OCI-LY7 (cell line): ENCODE results near the gene RXFP1. TPM values are rescaled to one million over a fixed set of nuclear protein-coding genes. Genes with fewer than 3 reads are reported as not detected.

Experiments
- BruUV-seq: library from RNA; stranded (reverse); fragments of 400-500 nt; replicated peaks from 2 replicates; lab custom pipeline; 2021; lab: Mats Ljungman, UMichigan
- CTCF ChIA-PET: fragments of 300-600 bp; sonication (Branson Sonifier 250); formaldehyde crosslinking; loops from one replicate; lab custom pipeline; 2022; ENCODE audit warnings: antibody characterized with exemption; ENCODE audit not compliant: unreplicated experiment; lab: Charles Lee
- POLR2A ChIA-PET: fragments of 300-600 bp; sonication (Branson Sonifier 250); formaldehyde crosslinking; loops from one replicate; lab custom pipeline; 2022; ENCODE audit warnings: antibody characterized with exemption; lab: Charles Lee
- DNase-seq: peaks from one replicate; pipeline ENCODE4 v3.0.0-alpha.2; 2015; ENCODE audit warnings: low spot score
- H2AFZ ChIP-seq: fragments of 200-600 bp; sonication (generic), shearing (Covaris generic); 2 replicates; pipeline ENCODE4 v1.6.1; 2014; ENCODE audit warnings: mild to moderate bottlenecking, antibody characterized with exemption, low read length, moderate library complexity
- H3K27ac ChIP-seq: fragments of 200-600 bp; sonication (generic); 2 replicates; pipeline ENCODE4 v1.5.1; 2014; ENCODE audit warnings: mixed run types, low read depth, mild to moderate bottlenecking, moderate library complexity, low read length, inconsistent platforms; ENCODE audit not compliant: poor library complexity, severe bottlenecking
- H3K36me3 ChIP-seq: fragments of 200-600 bp; sonication (generic); 2 replicates; pipeline ENCODE4 v1.6.1; 2014; ENCODE audit warnings: mild to moderate bottlenecking, antibody characterized with exemption, low read length, moderate library complexity, mixed read lengths; ENCODE audit not compliant: insufficient read depth
- H3K4me1 ChIP-seq: fragments of 200-600 bp; sonication (generic); 2 replicates; pipeline ENCODE4 v1.5.1; 2014; ENCODE audit warnings: mild to moderate bottlenecking, low read length; ENCODE audit not compliant: insufficient read depth, poor library complexity, severe bottlenecking
- H3K4me2 ChIP-seq: fragments of 200-600 bp; sonication (generic); 2 replicates; pipeline ENCODE4 v1.6.1; 2014; ENCODE audit warnings: mild to moderate bottlenecking, low read length
- H3K4me3 ChIP-seq: fragments of 200-600 bp; sonication (generic); 2 replicates; pipeline ENCODE4 v1.5.1; 2014; ENCODE audit warnings: mild to moderate bottlenecking, low read depth, low read length; ENCODE audit not compliant: poor library complexity, severe bottlenecking
- H3K79me2 ChIP-seq: fragments of 200-600 bp; sonication (generic); 2 replicates; pipeline ENCODE4 v1.6.1; 2016; ENCODE audit warnings: low read depth, mild to moderate bottlenecking, low read length, moderate library complexity, mixed read lengths; ENCODE audit not compliant: insufficient read depth
- H3K9me2 ChIP-seq: fragments of 200-600 bp; sonication (generic); 2 replicates; pipeline ENCODE4 v1.6.1; 2016; ENCODE audit warnings: mild to moderate bottlenecking, low read length, mixed read lengths; ENCODE audit not compliant: insufficient read depth
- H3K9me3 ChIP-seq: fragments of 200-600 bp; sonication (generic); 2 replicates; pipeline ENCODE4 v1.6.1; 2014; ENCODE audit warnings: mild to moderate bottlenecking, mixed run types, low read length, mixed read lengths
- H4K20me1 ChIP-seq: fragments of 200-600 bp; sonication (generic); 2 replicates; pipeline ENCODE4 v1.6.1; 2014; ENCODE audit warnings: mild to moderate bottlenecking, antibody characterized with exemption, low read length, moderate library complexity, mixed read lengths; ENCODE audit not compliant: insufficient read depth
- EZH2phosphoT487 ChIP-seq: fragments of 200-600 bp; sonication (generic); IDR thresholded peaks from 2 replicates; pipeline ENCODE4 v1.6.1; 2018; ENCODE audit warnings: low read depth, borderline replicate concordance, mild to moderate bottlenecking, mixed run types, antibody characterized with exemption, low read length, moderate library complexity, mixed read lengths
- intact Hi-C: fragments of 100-400 bp; cut with micrococcal nuclease; formaldehyde crosslinking; loops from one replicate; pipeline ENCODE4 v1.10.0; 2022; ENCODE audit not compliant: unreplicated experiment
- total RNA-seq, 2 experiments: library from RNA; depleted of rRNA in 1 of 2; stranded (reverse); fragments of >200 nt in 1 of 2; shearing (Covaris generic) in 1 of 2; gene quantifications; 2 replicates each; pipeline ENCODE4 v1.2.3, GENCODE V29; 2014 to 2022
- TF ChIP-seq, protein P1 (sequence below): fragments of 200-600 bp; sonication (generic); conservative IDR thresholded peaks from 2 replicates; pipeline ENCODE4 v1.5.1; 2014; ENCODE audit warnings: mild to moderate bottlenecking, antibody characterized with exemption, low read length, moderate library complexity, mixed read lengths

The RXFP1 gene
- total RNA-seq, 2 experiments from 2014 or later = not detected

DNA sequence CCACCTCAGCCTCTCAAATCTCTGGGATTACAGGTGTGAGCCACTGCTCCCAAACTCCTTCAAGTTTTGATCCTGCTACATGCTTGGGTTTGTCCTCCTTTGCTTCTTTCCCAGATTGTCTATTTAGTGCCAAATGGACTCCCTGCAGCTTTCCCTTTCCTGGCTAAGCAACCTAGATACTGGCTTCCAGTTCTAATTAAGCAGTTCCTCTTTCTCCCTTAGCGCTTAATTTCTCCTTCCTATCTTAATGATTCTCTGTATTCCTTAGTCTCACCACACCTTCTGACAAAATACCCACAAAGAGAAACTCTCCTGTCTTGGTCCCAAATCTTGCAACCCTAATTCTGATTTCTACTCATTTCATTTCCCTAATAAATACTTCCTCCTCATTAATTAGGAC, 7.8 kb downstream of the RXFP1 start:
- no peaks in the 10 kb centered on the region for H3K9me3 ChIP-seq
- no peaks in the 10 kb centered on the region for H3K9me2 ChIP-seq
- no peaks in the 10 kb centered on the region for H3K79me2 ChIP-seq
- no peaks in the 10 kb centered on the region for H3K4me1 ChIP-seq
- H3K4me2 ChIP-seq = no peak overlapping the region
- H3K27ac ChIP-seq = no peak overlapping the region
- no peaks in the 10 kb centered on the region for H4K20me1 ChIP-seq
- ChIA-PET POLR2A (no interaction called here), CTCF (no interaction called here)
- intact Hi-C loops = no loop called here
- no peak for TF ChIP-seq EZH2phosphoT487
- TF ChIP-seq, protein P1, sequence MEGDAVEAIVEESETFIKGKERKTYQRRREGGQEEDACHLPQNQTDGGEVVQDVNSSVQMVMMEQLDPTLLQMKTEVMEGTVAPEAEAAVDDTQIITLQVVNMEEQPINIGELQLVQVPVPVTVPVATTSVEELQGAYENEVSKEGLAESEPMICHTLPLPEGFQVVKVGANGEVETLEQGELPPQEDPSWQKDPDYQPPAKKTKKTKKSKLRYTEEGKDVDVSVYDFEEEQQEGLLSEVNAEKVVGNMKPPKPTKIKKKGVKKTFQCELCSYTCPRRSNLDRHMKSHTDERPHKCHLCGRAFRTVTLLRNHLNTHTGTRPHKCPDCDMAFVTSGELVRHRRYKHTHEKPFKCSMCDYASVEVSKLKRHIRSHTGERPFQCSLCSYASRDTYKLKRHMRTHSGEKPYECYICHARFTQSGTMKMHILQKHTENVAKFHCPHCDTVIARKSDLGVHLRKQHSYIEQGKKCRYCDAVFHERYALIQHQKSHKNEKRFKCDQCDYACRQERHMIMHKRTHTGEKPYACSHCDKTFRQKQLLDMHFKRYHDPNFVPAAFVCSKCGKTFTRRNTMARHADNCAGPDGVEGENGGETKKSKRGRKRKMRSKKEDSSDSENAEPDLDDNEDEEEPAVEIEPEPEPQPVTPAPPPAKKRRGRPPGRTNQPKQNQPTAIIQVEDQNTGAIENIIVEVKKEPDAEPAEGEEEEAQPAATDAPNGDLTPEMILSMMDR = no peak
- no peak overlapping the region for H2AFZ ChIP-seq
- no peak for DNase-seq
- no peaks in the 10 kb centered on the region for H3K36me3 ChIP-seq
- H3K4me3 ChIP-seq = no peak overlapping the region
- no TSS peak for BruUV-seq

DNA sequence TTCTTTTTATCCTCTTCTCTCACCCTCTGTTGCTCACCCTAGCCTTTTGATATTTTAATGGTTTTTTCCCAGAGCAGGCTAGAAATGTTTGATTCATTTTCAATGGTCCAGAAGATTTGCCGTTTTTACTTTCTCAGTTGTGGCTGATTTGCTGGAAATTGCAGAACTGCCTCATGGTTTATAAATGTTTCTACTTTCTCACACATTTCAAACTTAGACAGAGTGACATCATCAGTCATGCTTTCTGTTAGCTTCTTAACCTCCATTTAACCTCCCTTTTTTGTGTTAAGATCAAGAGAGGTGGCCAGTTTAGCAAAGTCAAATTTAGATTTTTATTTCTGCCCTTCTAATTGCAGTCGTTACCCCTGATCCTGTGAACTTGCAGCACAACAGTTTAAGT, 8.7 kb downstream of the RXFP1 start:
- Histone ChIP-seq H3K36me3 (no peaks in the 10 kb centered on the region), H4K20me1 (no peaks in the 10 kb centered on the region), H3K9me2 (no peaks in the 10 kb centered on the region), H3K9me3 (no peaks in the 10 kb centered on the region), H3K4me2 (no peak overlapping the region), H3K4me3 (no peak overlapping the region), H3K4me1 (no peaks in the 10 kb centered on the region), H3K79me2 (no peaks in the 10 kb centered on the region), H2AFZ (no peak overlapping the region), H3K27ac (no peak overlapping the region)
- TF ChIP-seq, protein P1 = no peak
- TF ChIP-seq EZH2phosphoT487 = no peak
- intact Hi-C loops = no loop called here
- no TSS peak for BruUV-seq
- ChIA-PET POLR2A (no interaction called here), CTCF (no interaction called here)
- no peak for DNase-seq

DNA sequence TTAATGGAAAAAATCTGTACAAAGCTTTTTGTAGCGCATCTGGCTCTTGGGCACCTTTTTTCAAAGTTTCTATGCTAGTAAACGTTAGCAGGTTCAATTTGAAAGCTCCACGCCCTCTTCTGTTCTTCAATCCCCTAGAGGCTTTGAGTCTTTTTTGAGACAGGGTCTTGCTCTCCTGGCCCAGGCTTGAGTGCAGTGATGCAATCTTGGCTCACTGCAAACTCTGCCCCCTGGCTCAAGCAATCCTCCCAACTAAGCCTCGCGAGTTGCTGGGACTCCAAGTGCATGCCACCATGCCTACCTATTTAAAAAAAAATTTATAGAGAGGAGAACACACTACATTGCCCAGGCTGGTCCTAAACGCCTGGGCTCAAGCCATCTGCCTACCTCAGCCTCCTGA, 9.2 kb downstream of the RXFP1 start:
- H3K9me2 ChIP-seq = no peaks in the 10 kb centered on the region
- no peak for DNase-seq
- H4K20me1 ChIP-seq = no peaks in the 10 kb centered on the region
- H3K4me3 ChIP-seq = no peak overlapping the region
- H3K36me3 ChIP-seq = no peaks in the 10 kb centered on the region
- H3K4me1 ChIP-seq = no peaks in the 10 kb centered on the region
- no peaks in the 10 kb centered on the region for H3K9me3 ChIP-seq
- H3K79me2 ChIP-seq = no peaks in the 10 kb centered on the region
- no TSS peak for BruUV-seq
- TF ChIP-seq, protein P1 = no peak
- TF ChIP-seq EZH2phosphoT487 = no peak
- intact Hi-C loops = no loop called here
- ChIA-PET CTCF (no interaction called here), POLR2A (no interaction called here)
- no peak overlapping the region for H3K4me2 ChIP-seq
- H2AFZ ChIP-seq = no peak overlapping the region
- no peak overlapping the region for H3K27ac ChIP-seq
